NCI-H526 treated with DMSO at 0.1 percent for 48 hours (cell line): ENCODE measurements around the gene SMOC2.

Source experiments
- DNase-seq: peaks from one replicate; lab custom pipeline; 2025; lab: John Stamatoyannopoulos, UW

The SMOC2 gene

DNA sequence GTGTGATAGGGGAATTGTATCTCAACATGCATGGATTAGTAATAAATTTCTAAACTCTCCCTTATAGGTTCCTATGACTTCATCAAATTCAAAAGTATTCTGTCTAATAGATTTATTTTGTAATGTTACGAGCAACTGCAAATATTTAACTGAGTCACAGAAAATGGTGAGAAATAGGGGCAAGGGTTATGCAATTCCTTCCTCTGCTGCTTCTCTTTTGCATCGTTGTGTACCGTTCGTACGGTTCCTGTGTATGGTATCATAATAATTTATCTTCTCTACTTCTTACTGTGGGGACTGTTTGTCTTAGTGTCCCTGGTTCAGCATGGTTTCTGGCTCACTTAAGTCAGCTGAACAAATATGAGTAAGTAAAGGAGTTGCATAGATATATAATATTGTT lies 44.8 kb downstream of the SMOC2 start:
- no peak for DNase-seq

- no peak for DNase-seq
Measured at GRCh38 chr6:168490757-168491156, 49.8 kb downstream of the SMOC2 start.

GRCh38 chr6:168493976-168494375 lies 53.0 kb downstream of the SMOC2 start:
- DNase-seq, result no peak

DNA sequence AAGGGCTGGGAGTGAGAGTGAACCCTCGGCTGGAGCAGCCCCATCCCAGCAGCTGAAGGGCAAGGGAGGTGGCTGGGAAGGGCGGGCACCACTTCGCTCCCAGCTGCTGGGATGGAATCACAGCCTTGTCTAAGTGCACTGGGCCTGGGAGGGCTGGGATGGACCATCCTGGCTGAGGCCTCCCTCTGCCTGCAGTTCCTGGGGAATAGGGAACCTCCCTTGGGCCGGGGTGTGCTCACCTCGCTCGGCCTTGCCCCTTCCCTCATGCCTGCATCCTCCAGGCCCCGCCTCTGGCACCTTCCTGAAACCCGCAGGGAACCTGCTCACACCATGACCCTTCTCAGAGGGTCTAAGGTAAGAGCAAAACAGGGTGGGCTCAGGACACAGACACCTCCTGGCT lies 53.7 kb downstream of the SMOC2 start:
- no peak for DNase-seq

DNA sequence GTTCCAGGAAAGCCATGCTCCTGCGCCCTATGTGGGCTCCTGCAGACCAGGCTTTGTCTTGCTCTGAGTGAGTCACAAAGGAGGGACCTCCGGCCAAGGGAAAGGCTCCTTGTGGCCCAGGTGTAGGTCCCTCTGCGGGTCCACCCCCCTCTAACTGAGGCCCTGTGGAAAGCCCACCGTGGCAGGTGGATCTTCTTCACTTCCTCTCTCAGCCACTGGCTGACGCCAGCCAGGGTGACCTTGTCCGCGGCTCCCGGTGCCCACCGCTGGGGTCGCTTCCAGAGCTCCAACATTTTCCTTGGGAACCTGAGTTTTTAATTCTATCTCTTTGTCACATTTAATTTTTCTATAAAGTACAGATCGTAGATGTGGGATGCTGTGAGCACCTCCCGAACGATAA lies 54.1 kb downstream of the SMOC2 start:
- DNase-seq, result no peak

DNA sequence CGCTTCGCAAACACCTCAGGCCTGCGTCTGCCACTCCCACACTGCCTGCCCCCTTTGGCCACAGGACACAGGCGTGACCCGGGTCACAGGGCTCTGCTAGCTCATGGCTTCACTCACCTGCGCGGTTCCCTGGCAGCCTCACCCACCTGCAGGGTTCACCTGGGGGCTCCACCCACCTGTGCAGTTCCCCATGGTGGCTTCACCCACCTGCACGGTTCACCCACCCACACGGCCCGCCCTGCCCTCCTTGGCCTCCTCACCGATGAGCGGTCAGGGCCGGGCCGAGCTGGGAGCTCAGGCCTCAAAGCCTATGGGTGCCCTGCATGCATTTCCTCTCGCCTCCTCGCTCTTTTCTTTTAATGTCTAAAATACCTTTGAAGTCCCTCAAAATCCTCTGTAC lies 54.7 kb downstream of the SMOC2 start:
- no peak for DNase-seq

DNA sequence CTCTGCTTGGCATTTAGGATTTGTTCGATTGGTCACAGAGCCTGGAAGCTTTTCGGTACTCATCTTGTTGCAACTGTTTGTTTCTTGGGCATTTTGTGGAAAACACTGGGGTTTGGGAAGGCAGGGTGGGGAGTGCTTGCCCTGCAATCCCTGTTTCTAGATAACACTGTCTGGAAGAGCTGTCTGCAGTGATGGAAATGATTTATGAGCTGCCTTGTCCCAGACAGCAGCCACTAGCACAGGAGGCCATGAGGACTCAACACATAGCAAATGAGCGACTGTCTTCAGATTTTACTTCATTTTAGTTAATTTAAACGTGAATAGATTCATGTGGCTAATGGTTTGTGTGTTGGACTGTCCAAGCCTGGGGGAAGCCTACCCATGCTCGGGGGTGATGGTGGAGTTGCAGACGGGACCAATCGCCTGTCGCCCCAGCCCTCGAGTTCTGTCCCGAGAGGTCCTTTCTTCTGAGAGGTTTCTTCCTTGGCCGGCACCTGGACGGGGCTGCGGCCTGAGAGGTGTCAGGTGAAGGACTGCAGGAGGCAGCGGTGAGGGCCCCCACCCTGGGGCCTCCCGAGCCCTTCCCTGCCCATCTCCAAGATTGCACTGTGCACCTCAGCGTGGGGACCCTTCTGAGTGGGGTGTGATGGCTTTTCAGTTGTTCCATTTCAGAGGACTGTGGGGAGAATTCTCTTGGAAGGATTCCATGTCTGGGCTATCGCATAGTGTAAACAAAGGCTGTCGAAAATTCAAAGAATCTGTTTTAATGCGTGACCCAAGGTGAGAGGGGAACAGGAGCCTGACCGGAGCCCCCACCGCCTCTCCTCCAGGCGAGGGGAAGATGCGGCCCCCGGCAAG lies 55.4 kb downstream of the SMOC2 start:
- DNase-seq, result no peak

DNA sequence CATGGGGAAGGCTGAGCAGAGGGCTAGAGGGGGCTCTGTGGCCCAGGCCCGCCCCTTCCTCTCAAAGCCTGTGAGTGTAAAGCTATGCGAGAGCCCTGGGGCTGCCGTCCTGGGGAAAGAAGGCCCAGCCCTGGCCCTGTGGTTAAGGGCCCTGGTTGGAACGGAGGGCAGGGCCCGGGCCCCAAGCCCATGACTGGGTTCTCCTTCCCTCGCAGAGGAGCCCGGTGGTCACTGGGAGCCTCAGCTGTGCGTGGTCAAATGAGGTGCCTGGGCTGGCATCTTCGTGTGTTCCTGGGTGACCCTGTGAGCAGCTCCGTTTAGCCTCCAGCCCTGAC lies 56.0 kb downstream of the SMOC2 start:
- peak; percentile 31 for DNase-seq

GRCh38 chr6:168497381-168497780 lies 56.4 kb downstream of the SMOC2 start:
- no peak for DNase-seq

DNA sequence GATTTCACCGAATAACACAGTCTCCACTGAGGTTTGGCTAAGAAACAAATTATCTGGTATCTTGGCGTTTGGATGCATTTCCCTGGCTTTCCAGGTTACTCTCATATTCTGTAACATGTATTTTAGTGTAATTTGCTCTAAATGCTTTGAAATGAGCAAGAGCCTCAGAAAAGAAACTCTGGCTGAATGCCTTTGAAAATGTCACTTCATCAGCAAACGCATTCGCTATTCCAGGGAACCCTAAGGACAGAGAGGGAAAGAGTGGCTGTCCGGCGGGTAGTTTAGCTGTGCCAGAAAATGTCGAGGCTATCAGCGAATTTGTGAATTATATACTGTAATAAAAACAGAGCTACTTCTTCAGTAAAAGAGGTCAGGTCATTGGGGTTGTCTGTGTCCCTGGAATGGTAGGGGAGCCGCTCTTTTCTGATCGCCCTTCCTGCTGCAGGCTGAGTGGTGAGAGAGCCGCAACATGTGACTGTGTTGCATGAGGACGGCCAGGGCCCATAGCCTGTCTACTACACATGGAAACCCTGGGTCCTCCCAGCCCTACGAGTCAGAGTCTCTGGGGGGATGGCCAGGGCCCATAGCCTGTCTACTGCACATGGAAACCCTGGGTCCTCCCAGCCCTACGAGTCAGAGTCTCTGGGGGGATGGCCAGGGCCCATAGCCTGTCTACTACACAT lies 57.3 kb downstream of the SMOC2 start:
- DNase-seq, result no peak

DNA sequence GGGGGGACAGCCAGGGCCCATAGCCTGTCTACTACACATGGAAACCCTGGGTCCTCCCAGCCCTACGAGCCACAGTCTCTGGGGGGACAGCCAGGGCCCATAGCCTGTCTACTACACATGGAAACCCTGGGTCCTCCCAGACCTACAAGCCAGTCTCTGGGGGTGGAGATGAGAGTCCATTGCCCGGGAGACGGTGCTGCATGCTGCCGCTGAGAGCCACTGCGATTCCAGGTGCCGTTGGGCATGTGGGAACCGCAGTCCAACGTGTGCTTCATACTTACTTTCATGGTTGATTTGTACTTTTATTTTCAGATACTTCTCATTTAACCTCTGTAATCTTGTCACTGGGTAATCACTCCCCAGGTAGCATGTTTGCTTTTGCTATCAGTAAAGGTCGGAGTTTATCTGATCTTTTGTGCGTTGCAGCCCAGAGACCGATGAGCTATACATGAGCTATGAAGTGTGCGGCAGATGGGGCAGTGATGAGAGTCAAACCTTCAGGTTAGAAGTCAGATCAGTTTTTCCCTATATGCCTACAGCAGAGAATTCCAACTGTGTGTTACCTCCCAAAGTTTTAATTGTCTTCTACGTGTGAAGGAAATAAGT lies 58.2 kb downstream of the SMOC2 start:
- no peak for DNase-seq

GRCh38 chr6:168500519-168500918 lies 59.5 kb downstream of the SMOC2 start:
- no peak for DNase-seq

GRCh38 chr6:168501561-168501960 lies 60.6 kb downstream of the SMOC2 start:
- DNase-seq, result no peak

DNA sequence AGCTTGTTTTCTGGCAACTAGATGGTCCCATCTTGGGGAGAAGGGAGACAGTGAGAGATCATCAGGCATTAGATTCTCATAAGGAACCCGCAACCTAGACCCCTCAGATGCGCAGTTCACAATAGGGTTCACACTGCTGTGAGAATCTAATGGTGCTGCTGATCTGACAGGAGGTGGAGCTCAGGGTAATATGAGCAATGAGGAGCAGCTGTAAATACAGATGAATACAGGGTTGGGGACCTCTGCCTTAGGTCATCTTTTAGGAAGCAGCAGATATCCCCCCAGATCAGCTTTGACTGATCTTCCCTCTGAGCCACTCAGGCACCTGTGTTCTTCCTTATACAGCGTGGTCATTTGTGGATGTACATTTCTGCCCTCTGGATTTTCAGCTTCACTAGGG lies 63.4 kb downstream of the SMOC2 start:
- no peak for DNase-seq

- DNase-seq, result no peak
Measured at GRCh38 chr6:168506460-168506859, 65.5 kb downstream of the SMOC2 start.

DNA sequence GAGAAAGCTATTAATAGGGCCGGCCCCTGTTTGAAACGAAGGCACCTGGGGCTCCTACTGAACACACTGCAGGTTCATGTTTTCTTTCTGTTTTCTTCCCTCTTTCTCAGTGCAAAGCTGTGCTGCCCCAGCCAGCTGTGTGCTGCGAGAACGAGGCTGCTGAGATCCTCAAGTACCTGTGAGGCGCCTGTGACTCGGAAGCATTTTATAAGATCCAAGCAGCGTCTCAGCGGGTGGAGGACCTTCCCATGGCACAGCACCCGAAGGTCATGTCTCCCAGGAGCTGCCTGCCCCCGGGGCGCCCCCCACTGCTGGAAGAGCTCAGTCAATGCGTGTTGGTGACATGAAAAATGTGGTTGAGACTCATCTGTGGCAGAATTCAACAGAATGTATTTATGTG lies 66.3 kb downstream of the SMOC2 start:
- no peak for DNase-seq

- no peak for DNase-seq
Measured at GRCh38 chr6:168507730-168508129, 66.7 kb downstream of the SMOC2 start.

DNA sequence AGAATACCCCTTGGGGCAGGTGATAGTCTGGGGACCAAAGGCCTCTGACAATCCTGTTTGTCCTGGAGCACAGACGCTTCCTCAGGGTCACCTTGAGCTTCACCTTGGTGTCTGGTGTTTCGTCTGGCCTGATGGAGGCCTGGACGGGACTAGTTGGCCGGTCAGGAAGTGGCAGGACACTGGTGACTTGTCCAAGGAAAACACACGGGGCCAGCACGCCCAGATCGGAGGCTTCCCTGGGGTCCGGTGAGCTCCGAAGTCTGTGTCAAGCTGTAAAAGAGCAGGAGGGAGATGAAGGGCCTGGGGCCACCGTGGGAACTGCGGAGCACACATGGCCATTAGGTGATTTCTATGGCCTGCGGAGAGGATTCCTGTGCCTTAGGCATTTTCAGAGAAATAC lies 67.9 kb downstream of the SMOC2 start:
- no peak for DNase-seq

DNA sequence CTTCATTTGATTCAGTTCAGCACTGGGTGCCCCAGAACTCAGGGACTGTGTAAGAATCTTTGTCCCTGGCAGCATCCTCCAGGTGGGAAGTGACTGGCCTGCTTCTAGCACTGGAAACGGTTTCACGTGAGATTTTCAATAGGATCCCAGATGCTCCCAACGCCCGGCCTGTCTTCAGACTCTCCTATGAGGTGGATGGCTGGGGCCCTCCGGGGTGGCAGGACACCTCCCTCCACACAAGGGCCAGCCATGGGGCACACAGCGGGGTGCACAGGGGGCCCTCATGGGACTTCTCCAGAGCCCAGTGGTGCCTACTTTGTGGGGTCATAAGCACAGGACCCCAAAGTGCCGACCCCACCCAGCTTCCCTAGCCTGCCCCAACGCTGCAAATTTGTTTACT lies 72.8 kb downstream of the SMOC2 start:
- DNase-seq, result no peak

DNA sequence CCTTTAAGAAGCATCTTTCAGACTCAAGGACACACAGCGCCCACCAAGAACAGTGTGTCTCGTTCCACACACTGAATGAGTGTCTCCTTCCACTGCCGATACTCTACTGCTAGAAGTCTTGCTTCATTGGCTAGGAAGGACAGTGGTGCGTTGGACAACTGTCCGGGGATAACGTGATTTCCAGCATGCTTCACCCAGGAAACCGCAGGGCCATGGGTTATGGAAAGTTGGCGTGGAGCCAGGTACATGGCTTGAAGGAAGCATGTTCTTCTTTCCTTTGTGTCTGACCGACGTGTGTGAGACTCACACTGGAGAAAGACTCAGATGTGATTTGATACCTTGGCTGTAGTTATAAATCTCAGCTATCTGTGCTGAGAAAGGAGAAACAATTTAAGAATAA lies 73.2 kb downstream of the SMOC2 start:
- DNase-seq, result no peak

DNA sequence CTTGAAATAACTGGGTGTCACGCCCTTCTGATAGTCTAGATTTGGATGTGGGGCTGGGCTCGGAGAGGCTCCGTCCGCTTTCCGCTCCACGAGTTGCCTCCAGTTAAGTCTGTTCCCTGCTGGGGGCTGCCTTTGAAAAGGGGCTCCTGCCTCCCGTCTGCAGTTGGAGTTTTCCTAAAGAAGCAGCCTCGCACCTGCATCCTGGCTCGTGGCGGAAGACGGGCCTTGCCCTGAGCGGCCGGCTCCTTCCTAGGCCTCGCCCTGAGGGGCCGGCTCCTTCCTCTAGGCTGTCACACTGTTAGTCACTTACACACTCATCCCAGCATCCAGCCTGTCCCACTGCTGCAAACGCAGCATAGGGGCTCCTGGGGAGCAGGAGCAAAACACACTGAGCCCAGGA lies 74.4 kb downstream of the SMOC2 start:
- no peak for DNase-seq

GRCh38 chr6:168516944-168517741 lies 76.2 kb downstream of the SMOC2 start:
- DNase-seq, result no peak
